Prostate gland (tissue), 2 donors: ENCODE results near the gene PEAR1. TPM values are rescaled to one million over a fixed set of nuclear protein-coding genes. Genes with fewer than 3 reads are reported as not detected.

Experiments
- DNase-seq: peaks from one replicate; pipeline ENCODE4 v3.0.0-alpha.2; 2019; ENCODE audit warnings: low spot score
- H3K27ac ChIP-seq, 2 donors: fragments of 200-600 bp; sonication (generic); 2 replicates each; pipeline ENCODE4 v1.5.1; 2017 to 2019
- H3K27me3 ChIP-seq: fragments of 200-600 bp; sonication (generic); replicated peaks from 2 replicates; pipeline ENCODE4 v1.5.1; 2019; ENCODE audit not compliant: insufficient read depth
- H3K36me3 ChIP-seq, 2 donors: fragments of 200-600 bp; sonication (generic); 1 replicate in 1 of 2; 2 replicates in 1 of 2; pipeline versions ENCODE4 v1.5.1 to v1.8.1; 2017 to 2019
- H3K4me1 ChIP-seq: fragments of 200-600 bp; sonication (generic); replicated peaks from 2 replicates; pipeline ENCODE4 v1.5.1; 2019
- H3K4me3 ChIP-seq, 2 donors: fragments of 200-600 bp; sonication (generic); 2 replicates each; pipeline ENCODE4 v1.5.1; 2017 to 2019
- H3K9me3 ChIP-seq: fragments of 200-600 bp; sonication (generic); 2 replicates; pipeline ENCODE4 v1.5.1; 2017
- CTCF ChIP-seq, 4 experiments: fragments of 200-600 bp in 2 of 4; fragments of 450-650 bp in 2 of 4; sonication (generic) in 2 of 4; IDR thresholded peaks; 1 replicate in 3 of 4; 2 replicates in 1 of 4; pipeline ENCODE4 v1.5.1; 2016 to 2019; ENCODE audit warnings: antibody characterized with exemption in 4 of 4, mild to moderate bottlenecking in 2 of 4, moderate library complexity in 2 of 4
- POLR2A ChIP-seq: fragments of 450-650 bp; IDR thresholded peaks from one replicate; pipeline ENCODE4 v1.6.1; 2016; ENCODE audit warnings: antibody characterized with exemption, mild to moderate bottlenecking
- POLR2AphosphoS5 ChIP-seq: sonication (generic); formaldehyde crosslinking; IDR thresholded peaks from one replicate; pipeline ENCODE4 v1.6.1; 2017; ENCODE audit warnings: antibody characterized with exemption
- WGBS: methylation state at CpG from one replicate; pipeline ENCODE4 v1.1.5; 2018; 5-methylcytosine and 5-hydroxymethylcytosine counted together
- intact Hi-C: fragments of 100-400 bp; cut with DNase I; formaldehyde crosslinking; loops from one replicate; pipeline ENCODE4 v1.14.2; 2022
- microRNA counts, 2 donors: library from miRNA; unstranded; fragments of <30 nt; microRNA quantifications; one replicate each; lab custom pipeline; 2016 to 2017
- microRNA-seq: library from miRNA; unstranded; fragments of <30 nt; microRNA quantifications from one replicate; pipeline ENCODE4, GENCODE V29; 2016
- small RNA-seq, 2 donors: library from RNA; depleted of rRNA; stranded (forward); fragments of <200 nt; gene quantifications; one replicate each; pipeline ENCODE3, GENCODE V24; 2016
- total RNA-seq, 2 donors: library from RNA; depleted of rRNA; stranded (reverse); fragments of >200 nt; gene quantifications; one replicate each; pipeline ENCODE4 v1.1.0, GENCODE V29; 2016

The PEAR1 gene
- total RNA-seq, 2 donors from 2014 or later: 3.6 to 20.0 TPM

GRCh38 chr1:156961709-156962108 lies 68.2 kb downstream of the PEAR1 start:
- no peaks in the 10 kb centered on the region for H3K9me3 ChIP-seq
- no peak for TF ChIP-seq CTCF (IDR thresholded peaks at IDR 0.05)
- H3K27ac ChIP-seq: no peak overlapping the region
- H3K36me3 ChIP-seq: peaks cover 3 to 6% of the 10 kb centered on the region in 2 donors
- DNase-seq: no peak
- H3K4me3 ChIP-seq: no peak overlapping the region
- H3K27me3 ChIP-seq: no peaks in the 10 kb centered on the region
- 76% methylated on average over 4 of the region's 4 CpGs for WGBS
- H3K4me1 ChIP-seq: no peaks in the 10 kb centered on the region
- intact Hi-C loops: no loop called here

GRCh38 chr1:156963621-156964020 lies 70.1 kb downstream of the PEAR1 start:
- no peak for DNase-seq
- TF ChIP-seq CTCF (IDR thresholded peaks at IDR 0.05) (no peak), POLR2A (no peak)
- 29% methylated on average over 3 of the region's 3 CpGs for WGBS

GRCh38 chr1:156964441-156964840 lies 70.9 kb downstream of the PEAR1 start:
- WGBS: 96% methylated on average over 2 of the region's 2 CpGs
- intact Hi-C loops: no loop called here
- Histone ChIP-seq H3K36me3 (no peaks in the 10 kb centered on the region), H3K9me3 (no peaks in the 10 kb centered on the region), H3K4me3 (no peak overlapping the region), H3K27me3 (no peaks in the 10 kb centered on the region), H3K4me1 (no peaks in the 10 kb centered on the region), H3K27ac (no peak overlapping the region)
- no peak for DNase-seq
- TF ChIP-seq CTCF (IDR thresholded peaks at IDR 0.05) (no peak), POLR2A (no peak), POLR2AphosphoS5 (no peak)

More at GRCh38 chr1:156963621-156964020, 70.1 kb downstream of the PEAR1 start:
- Histone ChIP-seq H3K4me1 (no peaks in the 10 kb centered on the region), H3K27me3 (no peaks in the 10 kb centered on the region), H3K9me3 (no peaks in the 10 kb centered on the region), H3K4me3 (no peak overlapping the region), H3K27ac (no peak overlapping the region), H3K36me3 (peaks cover 0 to under 1% of the 10 kb centered on the region in 2 donors)
- intact Hi-C loops: no loop called here

MicroRNA genes within 50 kb of the gene (microRNA counts, 767-probe panel; counts per million panel counts)
- microRNA hsa-miR-765 (lab: Ali Mortazavi, UCI): 0 to 431 counts per million in 2 donors

Small RNAs within 50 kb of the gene (microRNA-seq; reads per million reads assigned to microRNA genes)
- 0.59 reads per million for gene MIR765

Small RNAs within 50 kb of the gene (small RNA-seq; reads per million reads assigned to genes)
- gene MIR765: 0 reads per million in 2 donors

Other genes with a start within 250 kb of the PEAR1 start
- gene NES, start 216.3 kb upstream of the PEAR1 start, total RNA-seq: 10 to 100 TPM; 11.2 to 33.4 TPM
- gene CRABP2, start 188.1 kb upstream of the PEAR1 start, total RNA-seq: 10 to 100 TPM; 27.3 to 30.8 TPM
- 10 to 100 TPM; 62.0 to 69.5 TPM for gene METTL25B, start 165.2 kb upstream of the PEAR1 start, total RNA-seq
- gene ISG20L2, start 165.0 kb upstream of the PEAR1 start, total RNA-seq: 10 to 100 TPM; 19.4 to 34.4 TPM
- gene MRPL24, start 152.6 kb upstream of the PEAR1 start, total RNA-seq: 10 to 100 TPM; 55.0 to 67.1 TPM
- 100 to 1,000 TPM; 124 to 156 TPM for gene HDGF, start 142.0 kb upstream of the PEAR1 start, total RNA-seq
- gene PRCC, start 126.2 kb upstream of the PEAR1 start, total RNA-seq: 10 to 100 TPM; 33.0 to 61.5 TPM
- under 1 TPM in 1 of 2 donors, not detected in 1; 0.80 TPM for gene SH2D2A, start 76.9 kb upstream of the PEAR1 start, total RNA-seq
- 1 to 10 TPM in 1 of 2 donors, under 1 TPM in 1; 0.18 to 3.0 TPM for gene INSRR, start 34.6 kb upstream of the PEAR1 start, total RNA-seq
- gene NTRK1, start 32.9 kb upstream of the PEAR1 start, total RNA-seq: 10 to 100 TPM in 1 of 2 donors, under 1 TPM in 1; 0.59 to 31.4 TPM
- 1 to 10 TPM in 1 of 2 donors, not detected in 1; 3.7 TPM for gene LRRC71, start 26.9 kb downstream of the PEAR1 start, total RNA-seq
- 10 to 100 TPM; 38.3 to 92.6 TPM for gene ARHGEF11, start 152.0 kb downstream of the PEAR1 start, total RNA-seq
- gene ETV3L, start 206.1 kb downstream of the PEAR1 start, total RNA-seq: not detected
- gene ETV3, start 244.7 kb downstream of the PEAR1 start, total RNA-seq: 10 to 100 TPM; 23.4 to 33.3 TPM